HFFc6 (cell line): ENCODE results near the gene MRAP2. TPM values are rescaled to one million over a fixed set of nuclear protein-coding genes. Genes with fewer than 3 reads are reported as not detected.
A peak's percentile ranks its signal among the peaks of the same experiment; 100 is the strongest.

Experiments used
- DNase-seq: peaks from one replicate; pipeline ENCODE4 v3.0.0-alpha.2; 2018
- H3K27ac Mint-ChIP-seq: 2 replicates; pipeline ENCODE4 v1.8.0; 2020; ENCODE audit warnings: mild to moderate bottlenecking, mixed read lengths
- H3K27me3 Mint-ChIP-seq: 2 replicates; pipeline ENCODE4 v1.8.0; 2021; ENCODE audit warnings: mild to moderate bottlenecking, moderate library complexity, mixed read lengths; ENCODE audit not compliant: insufficient read depth
- H3K36me3 Mint-ChIP-seq: 2 replicates; pipeline ENCODE4 v1.8.0; 2021; ENCODE audit warnings: low read depth, mixed read lengths
- H3K4me1 Mint-ChIP-seq: 2 replicates; pipeline ENCODE4 v1.8.0; 2020; ENCODE audit warnings: low read depth, mixed read lengths
- H3K4me3 Mint-ChIP-seq: 2 replicates; pipeline ENCODE4 v1.8.0; 2020; ENCODE audit warnings: mild to moderate bottlenecking, moderate library complexity, mixed read lengths
- H3K9me3 Mint-ChIP-seq: 2 replicates; pipeline ENCODE4 v1.8.0; 2020; ENCODE audit warnings: mild to moderate bottlenecking, mixed read lengths
- total RNA-seq, 6 experiments: library from RNA; stranded (reverse); fragmentation: NEBNext Ultra II Directional; extraction: Animal tissue kit (Norgen Biotek cat#: 25700); gene quantifications; 2 replicates in 1 of 6; 3 replicates in 5 of 6; pipeline ENCODE4 v1.2.3, GENCODE V29; 2021
- TF ChIP-seq, protein P1 (sequence below): fragments of 200-600 bp; sonication (generic); IDR thresholded peaks from 2 replicates; pipeline ENCODE4 v1.5.0; 2021; ENCODE audit warnings: antibody characterized with exemption, mild to moderate bottlenecking

The MRAP2 gene
- total RNA-seq, 6 experiments from 2014 or later, result 0.07 TPM; not detected in 5

DNA sequence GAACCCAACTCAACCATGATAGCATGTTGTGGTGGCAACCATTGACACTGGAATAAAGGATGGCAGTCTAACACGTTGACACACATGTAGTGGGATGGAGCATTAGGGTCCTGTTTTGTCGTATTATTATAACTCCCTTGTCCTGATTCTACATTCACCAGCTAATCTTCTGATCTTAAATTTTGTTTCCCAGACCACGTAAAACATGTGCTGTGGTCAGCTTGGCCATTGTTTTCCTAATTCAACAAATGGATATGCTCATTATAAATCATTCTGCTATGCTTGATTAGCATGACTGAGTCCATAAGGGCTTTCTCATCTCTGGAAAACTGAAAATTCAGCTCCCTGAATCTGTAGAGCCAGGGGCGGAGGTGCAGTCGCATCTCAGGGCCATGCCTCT is 15.0 kb downstream of the MRAP2 start:
- no peak overlapping the region for H3K27ac Mint-ChIP-seq
- TF ChIP-seq, protein P1, sequence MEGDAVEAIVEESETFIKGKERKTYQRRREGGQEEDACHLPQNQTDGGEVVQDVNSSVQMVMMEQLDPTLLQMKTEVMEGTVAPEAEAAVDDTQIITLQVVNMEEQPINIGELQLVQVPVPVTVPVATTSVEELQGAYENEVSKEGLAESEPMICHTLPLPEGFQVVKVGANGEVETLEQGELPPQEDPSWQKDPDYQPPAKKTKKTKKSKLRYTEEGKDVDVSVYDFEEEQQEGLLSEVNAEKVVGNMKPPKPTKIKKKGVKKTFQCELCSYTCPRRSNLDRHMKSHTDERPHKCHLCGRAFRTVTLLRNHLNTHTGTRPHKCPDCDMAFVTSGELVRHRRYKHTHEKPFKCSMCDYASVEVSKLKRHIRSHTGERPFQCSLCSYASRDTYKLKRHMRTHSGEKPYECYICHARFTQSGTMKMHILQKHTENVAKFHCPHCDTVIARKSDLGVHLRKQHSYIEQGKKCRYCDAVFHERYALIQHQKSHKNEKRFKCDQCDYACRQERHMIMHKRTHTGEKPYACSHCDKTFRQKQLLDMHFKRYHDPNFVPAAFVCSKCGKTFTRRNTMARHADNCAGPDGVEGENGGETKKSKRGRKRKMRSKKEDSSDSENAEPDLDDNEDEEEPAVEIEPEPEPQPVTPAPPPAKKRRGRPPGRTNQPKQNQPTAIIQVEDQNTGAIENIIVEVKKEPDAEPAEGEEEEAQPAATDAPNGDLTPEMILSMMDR, result no peak
- H3K4me1 Mint-ChIP-seq, result peaks cover 12% of the 10 kb centered on the region
- peaks cover 8% of the 10 kb centered on the region for H3K27me3 Mint-ChIP-seq
- H3K36me3 Mint-ChIP-seq, result no peaks in the 10 kb centered on the region
- DNase-seq, result no peak
- no peak overlapping the region for H3K4me3 Mint-ChIP-seq
- H3K9me3 Mint-ChIP-seq, result no peaks in the 10 kb centered on the region

DNA sequence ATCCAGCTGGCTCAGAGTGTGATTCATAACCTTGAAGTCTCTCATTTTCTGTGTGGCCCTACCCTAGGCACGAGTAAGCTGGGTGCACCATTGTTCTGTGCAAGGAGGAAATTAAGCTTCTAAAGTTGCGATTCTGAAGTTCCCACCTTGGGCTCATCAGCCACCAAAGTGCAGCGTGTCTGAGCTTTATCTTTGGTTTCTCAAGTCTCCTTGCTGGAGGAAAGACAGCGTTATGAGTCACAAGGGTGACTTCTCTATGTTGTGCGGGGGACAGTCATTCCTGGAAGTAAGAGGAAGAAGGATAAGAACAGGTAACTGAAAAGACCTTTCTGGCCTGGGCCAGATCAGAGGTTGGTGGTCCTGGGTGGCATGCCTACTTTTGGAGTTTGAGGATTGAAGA is 16.8 kb downstream of the MRAP2 start:
- DNase-seq, result no peak
- Mint-ChIP-seq H3K9me3 (no peaks in the 10 kb centered on the region), H3K27me3 (peaks cover 4% of the 10 kb centered on the region), H3K4me3 (no peak overlapping the region), H3K27ac (no peak overlapping the region), H3K4me1 (peaks cover 12% of the 10 kb centered on the region), H3K36me3 (no peaks in the 10 kb centered on the region)
- TF ChIP-seq, protein P1, result no peak

DNA sequence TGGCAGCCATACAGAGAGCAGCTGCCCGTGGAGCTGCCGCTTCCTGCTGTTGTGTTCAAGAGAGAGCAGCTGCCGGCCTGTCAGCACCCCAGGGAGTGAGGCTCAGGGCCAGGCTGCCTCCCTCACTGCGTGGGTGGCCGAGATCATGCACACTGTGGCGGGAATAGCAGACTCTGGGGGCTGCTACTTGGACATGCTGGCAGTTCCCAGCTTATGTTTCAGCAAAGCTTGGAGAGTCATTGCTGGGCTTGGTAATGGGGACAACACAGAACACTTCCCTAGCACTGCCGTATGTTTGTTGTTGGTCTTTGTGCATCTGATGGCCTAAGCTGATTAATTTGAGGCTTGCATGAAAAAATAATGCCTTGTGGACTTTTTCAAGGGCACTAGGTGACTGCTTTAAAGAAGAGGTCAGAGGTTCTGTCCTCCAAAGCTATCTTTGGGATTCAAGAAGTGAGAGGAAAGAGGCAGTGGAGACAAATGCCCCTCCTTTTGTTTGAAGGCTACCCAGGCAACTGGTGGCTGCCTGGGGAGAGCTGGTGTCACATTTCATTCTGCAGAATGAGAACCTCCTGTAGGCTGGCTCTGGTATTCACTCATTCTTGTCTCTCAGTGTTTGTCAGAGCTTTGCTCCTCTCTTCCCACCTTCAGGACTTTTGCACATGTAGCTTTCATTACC is 18.8 kb downstream of the MRAP2 start:
- Mint-ChIP-seq H3K27me3 (peaks cover 4% of the 10 kb centered on the region), H3K36me3 (no peaks in the 10 kb centered on the region), H3K4me3 (peak overlapping the region; percentile 69), H3K4me1 (peaks cover 12% of the 10 kb centered on the region), H3K9me3 (no peaks in the 10 kb centered on the region), H3K27ac (peak overlapping the region; percentile 60)
- TF ChIP-seq, protein P1, result peak; percentile 17; the same call in 1 of the 2 replicates
- DNase-seq, result peak; percentile 24

DNA sequence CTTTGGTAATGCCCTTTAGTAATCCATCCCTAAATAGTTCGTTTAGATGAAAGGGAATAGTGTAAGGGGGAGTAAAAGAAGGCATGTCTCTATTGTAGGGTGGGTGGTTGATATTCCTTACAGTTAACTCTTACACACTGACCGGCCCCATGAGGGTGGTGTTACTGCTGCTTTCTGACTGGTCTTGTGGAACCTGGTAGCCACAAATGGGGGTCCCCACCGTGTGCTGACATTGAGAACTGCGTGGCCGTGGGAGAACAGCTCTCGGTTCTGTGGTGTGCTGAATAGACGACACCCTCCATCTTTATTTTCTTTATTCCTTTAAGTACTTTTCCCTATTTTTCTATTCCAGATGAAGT is 19.3 kb downstream of the MRAP2 start:
- peaks cover 4% of the 10 kb centered on the region for H3K27me3 Mint-ChIP-seq
- H3K4me1 Mint-ChIP-seq, result peaks cover 12% of the 10 kb centered on the region
- no peak overlapping the region for H3K27ac Mint-ChIP-seq
- TF ChIP-seq, protein P1, result no peak
- no peak for DNase-seq
- no peaks in the 10 kb centered on the region for H3K36me3 Mint-ChIP-seq
- H3K9me3 Mint-ChIP-seq, result no peaks in the 10 kb centered on the region
- H3K4me3 Mint-ChIP-seq, result no peak overlapping the region

DNA sequence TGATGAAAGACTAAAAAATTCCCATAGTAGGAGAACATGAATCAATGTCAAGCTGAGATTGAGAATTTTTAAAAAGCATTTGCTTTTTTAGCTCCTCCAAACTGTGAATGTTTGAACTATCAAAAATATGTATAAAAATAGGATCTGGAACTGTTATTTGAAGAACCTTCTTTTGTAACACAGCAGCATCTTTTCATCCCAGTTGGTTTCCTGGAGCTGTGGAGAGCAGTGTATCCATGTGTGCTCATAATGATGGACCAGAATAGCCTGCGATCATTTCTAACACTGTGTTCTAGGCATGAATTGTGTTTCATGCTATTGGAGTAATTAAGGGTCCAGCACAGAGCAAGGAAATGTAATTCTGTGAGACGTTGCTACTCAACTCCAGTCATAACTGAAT is 22.1 kb downstream of the MRAP2 start:
- TF ChIP-seq, protein P1, result no peak
- Mint-ChIP-seq H3K27ac (no peak overlapping the region), H3K4me1 (peaks cover 12% of the 10 kb centered on the region), H3K36me3 (no peaks in the 10 kb centered on the region), H3K9me3 (no peaks in the 10 kb centered on the region), H3K27me3 (peaks cover 4% of the 10 kb centered on the region), H3K4me3 (no peak overlapping the region)
- no peak for DNase-seq
